ENCODE results near the gene MARF1.

GRCh38 chr16:15571557-15571956 lies 71.4 kb downstream of the MARF1 start:
- TF ChIP-seq CTCF (IDR thresholded peaks at IDR 0.05) (no peak), POLR2A (IDR thresholded peaks at IDR 0.05) (no peak), EP300 (IDR thresholded peaks at IDR 0.05) (no peak), POLR2AphosphoS5 (IDR thresholded peaks at IDR 0.05) (no peak)
